ENCODE measurements around the gene CCR2.

- TF ChIP-seq MAX (IDR thresholded peaks at IDR 0.05) (no peak), REST (IDR thresholded peaks at IDR 0.05; ENCODE audit: low read depth) (no peak), TEAD4 (IDR thresholded peaks at IDR 0.05) (no peak), FOXM1 (IDR thresholded peaks at IDR 0.05; ENCODE audit: borderline replicate concordance, low read depth) (no peak), USF1 (IDR thresholded peaks at IDR 0.05) (no peak), CEBPB (IDR thresholded peaks at IDR 0.05) (no peak), RAD21 (IDR thresholded peaks at IDR 0.05; ENCODE audit: low read depth) (no peak), YY1 (IDR thresholded peaks at IDR 0.05; ENCODE audit: low read depth) (no peak)
These were observed 3.0 kb downstream of the CCR2 start for GRCh38 chr3:46356909-46357308.

Data from Ishikawa (cell line).